PC-3 (cell line): ENCODE measurements around the gene ALG10B. TPM values are rescaled to one million over a fixed set of nuclear protein-coding genes. Genes with fewer than 3 reads are reported as not detected.

Experiments
- ATAC-seq: fragments of 200-7000 bp; cut with Tn5 transposase; 2 replicates; pipeline ENCODE4 v1.9.1; 2020; ENCODE audit warnings: mild to moderate bottlenecking, moderate library complexity
- BruUV-seq: library from RNA; stranded (reverse); fragments of 400-500 nt; replicated peaks from 2 replicates; lab custom pipeline; 2021; lab: Mats Ljungman, UMichigan
- CTCF ChIA-PET: fragments of 300-600 bp; sonication (Branson Sonifier 250); formaldehyde crosslinking; loops from one replicate; lab custom pipeline; 2022; ENCODE audit warnings: antibody characterized with exemption; lab: Charles Lee
- POLR2A ChIA-PET: fragments of 300-600 bp; sonication (Branson Sonifier 250); formaldehyde crosslinking; loops from one replicate; lab custom pipeline; 2022; ENCODE audit warnings: antibody characterized with exemption; ENCODE audit not compliant: unreplicated experiment; lab: Charles Lee
- DNase-seq: peaks from one replicate; pipeline ENCODE4 v3.0.0-alpha.2; 2015
- H2AFZ ChIP-seq: fragments of 300-600 bp; sonication (generic); 2 replicates; pipeline ENCODE4 v1.6.0; 2016; ENCODE audit warnings: antibody characterized with exemption, low read length
- H3F3A ChIP-seq: fragments of 300-600 bp; sonication (generic); one replicate; pipeline ENCODE4 v1.6.0; 2017; ENCODE audit warnings: antibody characterized with exemption, low read length, control low read depth, mild to moderate bottlenecking; ENCODE audit not compliant: unreplicated experiment
- H3K27ac ChIP-seq: fragments of 300-600 bp; sonication (generic); 2 replicates; pipeline ENCODE4 v1.5.1; 2016; ENCODE audit warnings: mild to moderate bottlenecking, low read length
- H3K27me3 ChIP-seq: fragments of 300-600 bp; sonication (generic); 2 replicates; pipeline ENCODE4 v1.6.1; 2016; ENCODE audit warnings: low read length, mixed read lengths
- H3K36me3 ChIP-seq: fragments of 300-600 bp; sonication (generic); 2 replicates; pipeline ENCODE4 v1.6.1; 2016; ENCODE audit warnings: low read depth, mixed run types, low read length, mixed read lengths
- H3K4me1 ChIP-seq: fragments of 300-600 bp; sonication (generic); 2 replicates; pipeline ENCODE4 v1.5.1; 2016; ENCODE audit warnings: low read length; ENCODE audit not compliant: insufficient read depth
- H3K4me2 ChIP-seq: fragments of 300-600 bp; sonication (generic); 2 replicates; pipeline ENCODE4 v1.6.0; 2016; ENCODE audit warnings: low read length
- H3K4me3 ChIP-seq: fragments of 300-600 bp; sonication (generic); 2 replicates; pipeline ENCODE4 v1.5.1; 2016; ENCODE audit warnings: mild to moderate bottlenecking, low read length, mixed read lengths
- H3K79me2 ChIP-seq: fragments of 300-600 bp; sonication (generic); 2 replicates; pipeline ENCODE4 v1.6.1; 2017; ENCODE audit warnings: low read length, mixed read lengths
- H3K9ac ChIP-seq: fragments of 300-600 bp; sonication (generic); 2 replicates; pipeline ENCODE4 v1.6.0; 2016; ENCODE audit warnings: mild to moderate bottlenecking, low read length
- H3K9me2 ChIP-seq: fragments of 300-600 bp; sonication (generic); replicated peaks from 2 replicates; pipeline ENCODE4 v1.6.1; 2016; ENCODE audit warnings: mixed run types, low read length, mixed read lengths
- H3K9me3 ChIP-seq: fragments of 300-600 bp; sonication (generic); 2 replicates; pipeline ENCODE4 v1.6.1; 2016; ENCODE audit warnings: low read length, mixed read lengths
- H4K20me1 ChIP-seq: fragments of 300-600 bp; sonication (generic); 2 replicates; pipeline ENCODE4 v1.6.1; 2016; ENCODE audit warnings: low read length, mixed read lengths
- EZH2 ChIP-seq: fragments of 300-600 bp; sonication (generic); IDR thresholded peaks from one replicate; pipeline ENCODE4 v1.6.1; 2017; ENCODE audit warnings: antibody characterized with exemption, mild to moderate bottlenecking, low read length; ENCODE audit not compliant: unreplicated experiment
- EZH2phosphoT487 ChIP-seq: fragments of 300-600 bp; sonication (generic); IDR thresholded peaks from 2 replicates; pipeline ENCODE4 v1.6.1; 2018; ENCODE audit warnings: mild to moderate bottlenecking, antibody characterized with exemption, low read length, borderline replicate concordance
- intact Hi-C: fragments of 100-400 bp; cut with micrococcal nuclease; formaldehyde crosslinking; loops from 2 replicates; pipeline ENCODE4 v1.9.0; 2023
- total RNA-seq: library from RNA; depleted of rRNA; stranded (reverse); fragments of >200 nt; gene quantifications from 2 replicates; pipeline ENCODE4 v1.2.3, GENCODE V29; 2014
- TF ChIP-seq, protein P1 (sequence below): fragments of 300-600 bp; sonication (generic); conservative IDR thresholded peaks from 2 replicates; pipeline ENCODE4 v1.5.1; 2017; ENCODE audit warnings: antibody characterized with exemption, low read depth, mild to moderate bottlenecking, low read length

ALG10B gene
- total RNA-seq, 1 experiment from 2014 or later: 9.4 TPM

DNA sequence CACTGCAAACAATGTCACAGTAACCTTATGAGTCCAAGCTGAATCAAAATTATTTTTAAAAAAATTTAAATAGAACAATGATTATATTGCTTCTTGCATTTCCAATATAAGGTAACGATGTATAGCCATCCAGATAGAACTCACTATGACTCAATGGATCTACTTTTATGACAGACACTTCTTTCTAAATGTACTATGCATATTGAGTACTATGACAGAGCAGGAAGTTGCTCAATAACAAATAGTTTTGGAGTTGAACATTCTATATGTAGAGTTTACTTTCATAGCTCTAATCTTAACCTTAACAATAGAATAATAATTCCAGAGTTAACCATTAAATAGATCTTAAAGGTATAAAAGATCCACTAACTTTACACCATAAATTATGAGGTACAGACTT, 46.7 kb upstream of the ALG10B start:
- ATAC-seq (no peak), DNase-seq (peak; percentile 56)
- Histone ChIP-seq H3K79me2 (no peaks in the 10 kb centered on the region), H3K4me3 (no peak overlapping the region), H3K27ac (no peak overlapping the region), H3K9ac (no peak overlapping the region), H3K36me3 (no peaks in the 10 kb centered on the region), H3K9me3 (no peaks in the 10 kb centered on the region), H3K9me2 (no peaks in the 10 kb centered on the region), H2AFZ (no peak overlapping the region), H3K27me3 (no peaks in the 10 kb centered on the region), H3K4me2 (no peak overlapping the region), H3F3A (no peaks in the 10 kb centered on the region), H3K4me1 (no peaks in the 10 kb centered on the region), H4K20me1 (no peaks in the 10 kb centered on the region)
- intact Hi-C loops: no loop called here
- no peak for TF ChIP-seq EZH2
- ChIA-PET CTCF (no interaction called here), POLR2A (no interaction called here)
- no TSS peak for BruUV-seq

DNA sequence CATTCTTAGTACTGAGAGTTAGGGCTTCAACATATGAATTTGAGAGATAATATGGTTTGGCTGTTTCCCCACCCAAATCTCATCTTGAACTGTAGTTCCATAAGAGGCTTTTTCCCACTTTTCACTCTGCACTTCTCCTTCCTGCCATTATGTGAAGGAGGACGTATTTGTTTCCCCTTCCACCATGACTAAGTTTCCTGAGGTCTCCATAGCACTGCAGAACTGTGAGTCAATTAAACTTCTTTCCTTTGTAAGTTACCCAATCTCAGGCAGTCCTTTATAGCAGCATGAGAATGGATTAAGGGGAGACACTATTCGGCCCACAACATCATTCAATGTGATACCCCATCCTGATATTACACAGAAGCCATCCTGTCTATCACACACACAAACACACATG, 36.8 kb upstream of the ALG10B start:
- Histone ChIP-seq H3K27ac (no peak overlapping the region), H3K4me2 (no peak overlapping the region), H4K20me1 (no peaks in the 10 kb centered on the region), H3K9me2 (no peaks in the 10 kb centered on the region), H2AFZ (no peak overlapping the region), H3K36me3 (no peaks in the 10 kb centered on the region), H3K4me3 (no peak overlapping the region), H3K9ac (no peak overlapping the region), H3K27me3 (no peaks in the 10 kb centered on the region), H3K79me2 (no peaks in the 10 kb centered on the region), H3F3A (peaks cover 5% of the 10 kb centered on the region), H3K4me1 (peaks cover 25% of the 10 kb centered on the region), H3K9me3 (no peaks in the 10 kb centered on the region)
- CTCF ChIA-PET: no interaction called here
- no TSS peak for BruUV-seq
- no peak for TF ChIP-seq EZH2
- TF ChIP-seq, protein P1, sequence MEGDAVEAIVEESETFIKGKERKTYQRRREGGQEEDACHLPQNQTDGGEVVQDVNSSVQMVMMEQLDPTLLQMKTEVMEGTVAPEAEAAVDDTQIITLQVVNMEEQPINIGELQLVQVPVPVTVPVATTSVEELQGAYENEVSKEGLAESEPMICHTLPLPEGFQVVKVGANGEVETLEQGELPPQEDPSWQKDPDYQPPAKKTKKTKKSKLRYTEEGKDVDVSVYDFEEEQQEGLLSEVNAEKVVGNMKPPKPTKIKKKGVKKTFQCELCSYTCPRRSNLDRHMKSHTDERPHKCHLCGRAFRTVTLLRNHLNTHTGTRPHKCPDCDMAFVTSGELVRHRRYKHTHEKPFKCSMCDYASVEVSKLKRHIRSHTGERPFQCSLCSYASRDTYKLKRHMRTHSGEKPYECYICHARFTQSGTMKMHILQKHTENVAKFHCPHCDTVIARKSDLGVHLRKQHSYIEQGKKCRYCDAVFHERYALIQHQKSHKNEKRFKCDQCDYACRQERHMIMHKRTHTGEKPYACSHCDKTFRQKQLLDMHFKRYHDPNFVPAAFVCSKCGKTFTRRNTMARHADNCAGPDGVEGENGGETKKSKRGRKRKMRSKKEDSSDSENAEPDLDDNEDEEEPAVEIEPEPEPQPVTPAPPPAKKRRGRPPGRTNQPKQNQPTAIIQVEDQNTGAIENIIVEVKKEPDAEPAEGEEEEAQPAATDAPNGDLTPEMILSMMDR: no peak
- no peak for TF ChIP-seq EZH2phosphoT487
- no peak for ATAC-seq
- intact Hi-C loops: loop anchor here (5.0 to 10.0 kb wide), 4 partner anchors 32 to 225 kb away; partner anchors contain the start of gene ALG10B
- DNase-seq: peak; percentile 6
- POLR2A ChIA-PET: no interaction called here

DNA sequence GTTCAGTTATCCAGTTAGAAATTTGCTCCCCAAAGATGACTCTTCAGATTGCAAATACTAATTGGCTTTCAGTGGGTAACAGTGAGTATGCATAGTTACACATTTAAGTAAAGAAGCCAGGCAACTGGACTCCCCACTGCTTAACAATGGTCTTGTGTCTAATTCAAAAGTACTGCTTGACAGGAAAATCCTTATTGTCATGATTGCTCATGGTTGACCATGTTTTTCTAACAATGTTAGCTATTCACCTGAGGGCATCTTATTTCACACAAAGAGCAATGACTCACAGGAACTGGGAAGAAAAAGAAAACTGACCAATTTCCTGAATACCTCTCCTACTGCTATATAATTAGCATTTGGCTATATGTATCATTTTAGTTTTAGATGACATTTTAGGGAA, 33.7 kb upstream of the ALG10B start:
- Histone ChIP-seq H3K4me1 (peaks cover 25% of the 10 kb centered on the region), H4K20me1 (no peaks in the 10 kb centered on the region), H2AFZ (no peak overlapping the region), H3K27ac (peak overlapping the region; percentile 91), H3K27me3 (no peaks in the 10 kb centered on the region), H3K36me3 (no peaks in the 10 kb centered on the region), H3K79me2 (no peaks in the 10 kb centered on the region), H3K9ac (0 out of 2 replicates have a peak overlapping the region, but pooled peaks have one; percentile 57), H3K9me3 (no peaks in the 10 kb centered on the region), H3K4me2 (peak overlapping the region; percentile 57), H3K4me3 (peak overlapping the region; percentile 11; the same call in 1 of the 2 replicates), H3F3A (peaks cover 5% of the 10 kb centered on the region), H3K9me2 (no peaks in the 10 kb centered on the region)
- ChIA-PET POLR2A (interaction anchor here (0.5 to 0.7 kb wide), 3 partner anchors 87 to 1042 kb away, joined by 3 to 6 read pairs (median 3); no protein-coding TSS in a partner anchor), CTCF (interaction anchor here (0.5 to 0.8 kb wide), 2 partner anchors 7 to 157 kb away, joined by 3 to 4 read pairs; no protein-coding TSS in a partner anchor)
- ATAC-seq (peak; percentile 99), DNase-seq (peak; percentile 98)
- intact Hi-C loops: loop anchor here (5.0 to 10.0 kb wide), 4 partner anchors 34 to 228 kb away; partner anchors contain the start of gene ALG10B
- TF ChIP-seq EZH2: no peak
- no TSS peak for BruUV-seq
